ENCODE measurements around the gene TGIF2LX. TPM values are rescaled to one million over a fixed set of nuclear protein-coding genes. Genes with fewer than 3 reads are reported as not detected.
"Not testable (repeated sequence)": the region's sequence is repeated elsewhere in the genome, so short reads cannot be mapped to it uniquely, and the experiment has no call there.

The TGIF2LX gene
- polyA plus RNA-seq (not detected in 2 replicates), polyA minus RNA-seq (not detected in 2 replicates)

GRCh38 chrX:89921665-89922064, at the start of gene TGIF2LX:
Gene TGIF2LX, plus strand, starts transcription at chrX:89921908. Its CDS starts 178 bp downstream, at chrX:89922086.
- H3K9me3 ChIP-seq (ENCODE audit: low read length); H4K20me1 ChIP-seq (ENCODE audit: insufficient read depth); H3K27me3 ChIP-seq (ENCODE audit: insufficient read depth, low read depth, low read length); H3K4me2 ChIP-seq (ENCODE audit: low read length); H3K36me3 ChIP-seq (ENCODE audit: insufficient read depth, low read length); H3K27ac ChIP-seq (ENCODE audit: low read length); H3K9me2 ChIP-seq (ENCODE audit: insufficient read depth, low read length); H2AFZ ChIP-seq (ENCODE audit: low read depth, low read length); H3K9ac ChIP-seq (ENCODE audit: low read length); H3K4me3 ChIP-seq (ENCODE audit: low read length); H3K79me2 ChIP-seq (replicated peaks; ENCODE audit: insufficient read depth, low read length); H3F3A ChIP-seq (ENCODE audit: insufficient read depth, low read length, poor library complexity, severe bottlenecking): not testable (repeated sequence)

- not testable (repeated sequence) for H3K79me2 ChIP-seq (replicated peaks; ENCODE audit: insufficient read depth, low read length); H3K9ac ChIP-seq (ENCODE audit: low read length)
Observed at GRCh38 chrX:89922338-89922934, 728 bp downstream of the TGIF2LX start.

DNA sequence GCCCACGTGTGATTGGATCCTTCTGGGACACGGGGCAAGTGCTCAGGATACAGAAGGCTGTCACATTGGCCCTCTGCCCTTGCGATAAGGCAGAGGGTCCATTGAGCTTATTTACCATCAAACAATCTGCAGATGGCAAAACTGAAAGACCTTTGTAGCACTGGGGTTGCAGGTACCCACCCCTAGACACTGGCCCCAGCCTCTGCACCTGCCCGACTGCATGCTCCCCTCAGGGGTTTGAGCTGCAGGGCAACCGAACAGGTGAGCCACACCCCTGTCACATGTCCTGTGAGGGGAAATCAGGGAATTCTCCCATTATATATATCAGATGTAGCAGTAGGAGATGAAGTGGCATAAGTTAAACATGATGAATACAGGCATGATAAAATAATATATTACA, 21.4 kb downstream of the TGIF2LX start:
- H3K9me2 ChIP-seq (ENCODE audit: insufficient read depth, low read length); H3K79me2 ChIP-seq (replicated peaks; ENCODE audit: insufficient read depth, low read length); H3K9me3 ChIP-seq (ENCODE audit: low read length); H3K9ac ChIP-seq (ENCODE audit: low read length); H3F3A ChIP-seq (ENCODE audit: insufficient read depth, low read length, poor library complexity, severe bottlenecking); H3K36me3 ChIP-seq (ENCODE audit: insufficient read depth, low read length); H3K4me3 ChIP-seq (ENCODE audit: low read length); H4K20me1 ChIP-seq (ENCODE audit: insufficient read depth); H3K27me3 ChIP-seq (ENCODE audit: insufficient read depth, low read depth, low read length); H3K27ac ChIP-seq (ENCODE audit: low read length); H2AFZ ChIP-seq (ENCODE audit: low read depth, low read length); H3K4me2 ChIP-seq (ENCODE audit: low read length): not testable (repeated sequence)

More at GRCh38 chrX:89922338-89922934, 728 bp downstream of the TGIF2LX start:
- not testable (repeated sequence) for H2AFZ ChIP-seq (ENCODE audit: low read depth, low read length); H3F3A ChIP-seq (ENCODE audit: insufficient read depth, low read length, poor library complexity, severe bottlenecking); H3K9me3 ChIP-seq (ENCODE audit: low read length); H3K4me2 ChIP-seq (ENCODE audit: low read length); H3K27me3 ChIP-seq (ENCODE audit: insufficient read depth, low read depth, low read length); H3K9me2 ChIP-seq (ENCODE audit: insufficient read depth, low read length); H3K4me3 ChIP-seq (ENCODE audit: low read length); H3K36me3 ChIP-seq (ENCODE audit: insufficient read depth, low read length); H3K27ac ChIP-seq (ENCODE audit: low read length); H4K20me1 ChIP-seq (ENCODE audit: insufficient read depth)

DNA sequence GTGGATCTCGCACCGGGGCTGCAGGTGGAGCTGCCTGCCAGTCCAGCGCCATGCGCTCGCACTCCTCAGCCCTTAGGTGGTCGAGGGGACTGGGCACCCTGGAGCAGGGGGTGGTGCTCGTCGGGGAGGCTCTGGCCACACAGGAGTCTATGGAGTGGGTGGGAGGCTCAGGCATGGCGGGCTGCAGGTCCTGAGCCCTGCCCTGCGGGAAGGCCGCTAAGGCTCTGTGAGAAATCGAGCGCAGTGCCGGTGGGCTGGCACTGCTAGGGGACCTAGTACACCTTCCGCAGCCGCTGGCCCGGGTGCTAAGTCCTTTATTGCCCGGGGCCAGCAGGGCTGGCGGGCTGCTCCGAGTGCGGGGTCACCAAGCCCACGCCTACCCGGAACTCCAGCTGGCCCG, 43.9 kb downstream of the TGIF2LX start:
- H3K4me2 ChIP-seq (ENCODE audit: low read length); H3K9me2 ChIP-seq (ENCODE audit: insufficient read depth, low read length): not testable (repeated sequence)

More for the DNA sequence above, 43.9 kb downstream of the TGIF2LX start:
- H3K36me3 ChIP-seq (ENCODE audit: insufficient read depth, low read length); H3K79me2 ChIP-seq (replicated peaks; ENCODE audit: insufficient read depth, low read length); H4K20me1 ChIP-seq (ENCODE audit: insufficient read depth); H2AFZ ChIP-seq (ENCODE audit: low read depth, low read length); H3F3A ChIP-seq (ENCODE audit: insufficient read depth, low read length, poor library complexity, severe bottlenecking); H3K9me3 ChIP-seq (ENCODE audit: low read length); H3K27ac ChIP-seq (ENCODE audit: low read length); H3K4me3 ChIP-seq (ENCODE audit: low read length); H3K27me3 ChIP-seq (ENCODE audit: insufficient read depth, low read depth, low read length); H3K9ac ChIP-seq (ENCODE audit: low read length): not testable (repeated sequence)

Data from neural cell (in vitro differentiated cells).